Fibroblast of skin of left quadriceps (primary cell): Measurements from ENCODE around the gene ERVH48-1.
"Not testable (repeated sequence)": the region's sequence is repeated elsewhere in the genome, so short reads cannot be mapped to it uniquely, and the experiment has no call there.

ENCODE experiments used
- DNase-seq, 2 experiments: peaks; one replicate each; pipeline ENCODE4 v3.0.0-alpha.2; 2013; ENCODE audit warnings: low read depth in 2 of 2

Gene ERVH48-1

DNA sequence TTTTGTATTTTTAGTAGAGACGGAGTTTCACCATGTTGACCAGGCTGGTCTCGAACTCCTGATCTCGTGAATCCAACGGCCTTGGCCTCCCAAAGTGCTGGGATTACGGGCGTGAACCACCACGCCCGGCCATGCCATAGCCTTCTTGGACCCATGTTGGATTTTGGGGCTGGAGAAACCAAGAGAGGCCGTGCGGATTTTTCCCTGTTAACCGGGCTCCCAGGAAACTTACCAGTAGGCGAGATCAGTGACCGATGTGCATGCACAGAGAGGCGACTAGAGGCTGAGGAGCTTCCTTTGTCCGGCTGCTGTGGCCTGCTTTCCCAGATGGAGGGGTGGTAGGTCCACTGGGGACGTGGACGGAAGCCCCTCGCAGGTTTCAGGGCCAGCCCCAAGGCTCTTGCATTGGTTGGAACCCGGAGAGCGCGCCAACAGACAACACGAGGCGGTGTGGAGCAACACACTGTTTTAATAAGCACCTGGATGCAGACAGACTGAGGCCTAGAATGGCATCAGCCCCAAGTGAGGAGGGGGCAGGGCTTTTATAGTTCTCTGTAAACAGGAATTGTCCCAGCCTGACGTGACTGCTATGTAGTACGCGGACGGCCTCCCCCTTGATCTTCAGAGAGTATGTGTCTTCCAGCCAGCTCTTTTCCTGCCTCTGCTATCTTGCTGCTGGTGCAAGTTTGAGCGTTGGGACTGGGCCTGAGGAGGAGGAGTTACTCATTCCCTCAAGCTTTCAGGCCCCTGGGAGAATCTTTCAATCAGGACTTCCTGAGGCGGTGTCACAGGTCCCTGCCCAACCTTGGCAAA lies at the start of gene ERVH48-1:
Gene ERVH48-1, minus strand, starts transcription at position 517 of the 813 bp plus-strand sequence. CDS start 6,624 bp downstream, outside the sequence.
- DNase-seq: no peak

GRCh38 chr21:42973991-42974831 lies 48.8 kb upstream of the ERVH48-1 start, which contains the start of gene PKNOX1:
Gene PKNOX1, plus strand, starts transcription at chr21:42974562. Its CDS starts 29,820 bp downstream, at chr21:43004382.
- peak; percentile 97 for DNase-seq

DNA sequence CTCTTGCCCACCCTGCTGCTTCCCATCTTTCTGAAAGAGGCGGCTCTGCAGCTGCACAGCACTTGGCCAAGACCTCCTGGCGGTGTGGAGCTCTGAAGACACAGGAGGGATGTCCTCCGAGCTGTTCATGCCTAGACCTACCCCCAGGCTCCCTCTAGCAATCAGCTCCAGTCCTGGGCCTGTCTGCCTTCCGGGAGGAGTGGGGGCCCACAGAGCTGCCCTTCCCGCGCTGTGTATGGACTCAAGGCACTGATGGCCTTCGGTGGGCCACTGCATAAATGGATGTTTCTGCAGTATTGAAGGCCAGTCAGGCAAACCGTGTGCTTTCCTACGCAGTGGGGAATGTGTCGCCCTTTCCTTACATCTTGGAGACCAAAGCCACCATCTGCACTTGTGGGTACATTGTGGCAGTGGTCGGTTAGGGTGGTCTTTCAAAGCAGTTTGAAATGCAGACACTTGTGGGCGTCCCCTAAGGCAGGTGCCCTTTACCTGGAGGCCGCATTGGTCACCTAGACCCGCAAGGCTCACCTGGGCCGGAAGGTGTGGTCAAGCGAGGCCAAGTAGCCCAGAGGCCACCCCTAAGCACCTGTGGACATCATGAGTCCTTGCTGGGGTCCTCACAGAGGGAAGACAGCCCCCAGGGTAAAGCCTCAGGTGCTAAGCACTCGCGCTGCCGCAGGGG lies 48.0 kb upstream of the ERVH48-1 start:
- no peak for DNase-seq

GRCh38 chr21:42971897-42972275 lies 46.5 kb upstream of the ERVH48-1 start:
- DNase-seq: no peak

- DNase-seq: no peak
Measured at GRCh38 chr21:42970946-42971653, 45.7 kb upstream of the ERVH48-1 start.

DNA sequence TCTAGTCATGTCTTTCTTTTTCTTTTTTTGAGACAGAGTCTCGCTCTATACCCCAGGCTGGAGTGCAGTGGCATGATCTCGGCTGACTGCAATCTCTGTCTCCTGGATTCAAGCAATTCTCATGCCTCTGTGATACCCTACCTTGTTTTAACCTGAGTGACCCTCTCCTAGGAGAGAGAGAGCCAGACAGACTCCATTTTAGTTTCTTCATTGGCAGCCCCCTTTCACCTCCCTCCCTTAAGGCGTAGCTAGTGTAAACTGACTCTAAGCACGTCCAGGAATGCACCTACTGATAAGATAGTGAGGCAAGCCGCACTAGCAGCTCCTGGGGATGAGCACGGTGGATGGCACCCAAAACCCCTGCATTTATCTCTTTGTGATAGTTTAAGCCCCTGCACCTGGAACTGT lies 43.8 kb upstream of the ERVH48-1 start:
- DNase-seq: no peak

DNA sequence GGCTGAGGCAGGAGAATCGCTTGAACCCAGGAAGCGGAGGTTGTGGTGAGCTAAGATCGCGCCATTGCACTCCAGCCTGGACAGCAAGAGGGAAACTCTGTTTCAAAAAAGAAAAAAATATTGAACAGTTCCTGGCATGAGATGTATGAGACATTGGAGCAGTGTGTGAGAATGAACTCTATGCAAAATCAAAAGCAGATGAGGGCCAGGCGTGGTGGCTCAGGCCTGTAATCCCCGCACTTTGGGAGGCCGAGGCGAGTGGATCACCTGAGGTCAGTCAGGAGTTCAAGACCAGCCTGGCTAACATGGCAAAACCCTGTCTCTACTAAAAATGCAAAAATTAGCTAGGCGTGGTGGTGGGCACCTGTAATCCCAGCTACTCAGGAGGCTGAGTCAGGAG lies 42.2 kb upstream of the ERVH48-1 start:
- not testable (repeated sequence) for DNase-seq

- no peak for DNase-seq
Measured at GRCh38 chr21:42965211-42965560, 39.8 kb upstream of the ERVH48-1 start.

- no peak for DNase-seq
Measured at GRCh38 chr21:42964546-42965210, 39.2 kb upstream of the ERVH48-1 start.

- no peak for DNase-seq
Measured at GRCh38 chr21:42964086-42964485, 38.7 kb upstream of the ERVH48-1 start.

DNA sequence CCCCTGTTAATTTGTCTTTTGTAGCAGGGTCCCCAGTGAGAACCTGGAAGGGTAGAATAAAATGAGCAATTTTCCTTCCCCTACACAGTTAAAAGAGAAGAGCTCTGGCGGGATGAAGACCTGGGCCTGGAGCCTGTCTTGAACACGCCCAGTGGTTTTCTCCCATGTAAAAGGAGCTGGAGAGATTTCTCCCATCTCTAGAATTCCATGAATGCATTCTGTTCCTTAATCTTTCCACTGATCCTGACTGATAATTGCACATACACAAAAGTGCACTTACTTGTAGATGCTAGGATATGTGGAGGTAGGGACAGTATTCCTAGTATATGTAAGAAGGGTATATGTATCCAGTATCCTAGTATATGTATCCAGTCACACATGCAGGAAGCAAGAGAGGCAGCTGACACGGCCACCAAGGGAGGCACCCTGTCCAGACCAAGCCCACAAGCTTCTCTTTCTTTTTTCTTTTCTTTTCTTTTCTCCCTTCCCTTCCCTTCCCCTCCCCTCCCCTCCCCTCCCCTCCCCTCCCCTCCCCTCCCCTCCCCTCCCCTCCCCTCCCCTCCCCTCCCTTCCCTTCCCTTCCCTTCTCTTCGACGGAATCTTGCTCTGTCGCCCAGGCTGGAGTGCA lies 37.1 kb upstream of the ERVH48-1 start:
- no peak for DNase-seq

DNA sequence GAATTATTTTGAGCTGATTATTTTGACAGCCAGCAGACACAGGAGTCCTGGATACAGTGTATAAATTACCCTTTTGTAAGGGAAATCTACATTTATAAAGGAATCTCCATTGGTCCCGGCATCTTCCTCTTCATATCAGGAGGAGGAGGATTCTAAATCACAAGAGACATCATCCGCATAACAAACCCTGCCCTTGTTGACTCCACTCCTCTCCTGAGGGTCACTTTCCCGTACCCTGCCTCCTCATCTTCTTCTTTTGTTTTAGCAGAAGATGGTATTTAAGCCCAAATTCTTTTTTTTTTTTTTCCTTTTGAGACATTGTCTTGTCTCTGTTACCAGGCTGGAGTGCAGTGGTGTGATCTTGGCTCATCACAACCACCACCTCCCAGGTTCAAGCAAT lies 34.3 kb upstream of the ERVH48-1 start:
- DNase-seq: no peak

DNA sequence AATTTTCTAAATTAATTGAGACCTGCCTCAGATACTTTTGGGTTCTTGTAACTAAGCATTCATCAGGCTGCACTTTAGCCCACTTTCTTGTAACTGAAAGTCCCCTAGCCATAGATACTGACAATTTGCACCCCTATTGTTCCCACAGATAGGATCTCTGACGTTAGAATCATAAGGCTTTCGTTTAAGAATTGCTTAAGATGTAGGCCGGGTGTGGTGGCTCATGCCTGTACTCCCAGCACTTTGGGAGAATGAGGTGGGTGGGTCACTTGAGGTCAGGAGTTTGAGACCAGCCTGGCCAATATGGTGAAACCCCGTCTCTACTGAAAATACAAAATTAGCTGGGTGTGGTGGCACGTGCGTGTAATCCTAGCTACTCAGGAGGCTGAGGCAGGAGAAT lies 32.7 kb upstream of the ERVH48-1 start:
- not testable (repeated sequence) for DNase-seq

DNA sequence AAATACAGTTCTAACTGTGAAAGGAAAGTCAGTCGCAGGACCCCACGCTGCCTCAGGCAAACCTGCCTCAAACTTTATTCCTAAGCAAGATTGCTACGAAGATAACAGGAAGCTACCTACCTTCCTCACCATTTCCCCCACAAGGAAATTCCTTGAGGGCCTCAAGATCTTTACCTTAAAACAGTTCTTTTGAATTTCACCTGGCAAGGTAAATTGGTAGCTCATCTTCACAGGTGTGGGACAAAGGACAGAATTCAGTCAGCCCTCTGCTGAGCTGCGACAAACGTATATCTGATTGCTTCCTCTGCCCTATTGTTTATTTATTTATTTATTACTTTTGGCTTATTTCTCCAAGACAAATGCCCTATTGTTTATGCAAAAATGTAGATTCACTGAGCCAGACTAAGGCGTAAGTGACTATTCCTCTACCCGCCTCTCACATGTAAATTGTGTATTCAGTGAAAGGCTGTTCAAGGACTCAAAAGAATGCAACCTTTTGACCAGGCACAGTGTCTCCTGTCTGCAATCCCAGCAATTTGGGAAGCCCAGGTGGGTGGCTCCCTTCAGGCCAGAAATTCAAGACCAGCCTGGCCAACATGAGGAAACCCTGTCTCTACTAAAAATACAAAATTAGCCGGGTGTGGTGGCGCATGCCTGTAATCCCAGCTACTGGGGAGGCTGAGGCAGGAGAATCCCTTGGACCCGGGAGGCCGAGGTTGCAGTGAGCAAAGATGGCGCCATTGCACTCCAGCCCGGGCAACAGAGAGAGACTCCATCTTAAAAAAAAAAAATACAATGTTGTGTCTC lies 31.6 kb upstream of the ERVH48-1 start:
- DNase-seq: no peak

DNA sequence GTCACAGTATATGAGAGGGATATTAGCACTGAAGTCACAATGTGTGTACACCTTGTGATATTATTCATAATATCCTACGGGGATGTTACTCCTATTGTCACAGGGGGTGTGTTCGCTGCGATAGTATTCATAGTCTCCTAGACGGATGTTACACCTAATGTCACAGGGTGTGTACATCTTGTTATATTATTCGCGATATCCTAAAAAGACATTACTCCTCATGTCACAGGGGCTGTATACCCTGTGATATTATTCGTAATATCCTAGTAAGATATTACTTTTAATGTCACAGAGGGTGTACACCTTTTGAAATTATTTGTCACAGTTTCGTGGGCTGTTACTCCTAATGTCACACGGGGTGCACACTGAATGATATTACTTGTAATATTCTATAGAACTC lies 25.8 kb upstream of the ERVH48-1 start:
- not testable (repeated sequence) for DNase-seq

- not testable (repeated sequence) for DNase-seq
Measured at GRCh38 chr21:42949094-42949755, 23.8 kb upstream of the ERVH48-1 start.

- DNase-seq: no peak
Measured at GRCh38 chr21:42942244-42942643, 16.8 kb upstream of the ERVH48-1 start.

- DNase-seq: no peak
Measured at GRCh38 chr21:42941696-42942085, 16.3 kb upstream of the ERVH48-1 start.
